ENCODE measurements around the gene LTF.

DNA sequence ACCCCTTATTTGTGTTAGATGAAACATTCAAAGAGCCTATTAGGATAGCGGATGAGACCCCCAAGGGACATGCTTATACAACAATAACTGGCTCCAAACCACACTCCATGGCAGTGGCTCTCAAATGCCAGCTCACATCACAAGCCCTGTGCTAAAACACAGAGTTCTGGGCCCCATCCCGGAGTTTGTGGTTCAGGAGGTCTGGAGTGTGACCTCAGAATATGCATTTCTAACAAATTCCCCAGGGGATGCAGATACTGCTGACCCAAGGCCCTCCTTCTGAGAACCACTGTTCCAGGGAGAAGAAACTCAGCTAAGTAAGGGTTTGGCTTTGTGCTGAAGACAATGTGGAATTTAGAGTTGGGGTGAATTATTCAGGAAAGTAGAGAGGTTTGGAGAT is 54.0 kb downstream of the LTF start:
- no peak for TF ChIP-seq EGR1 (IDR thresholded peaks at IDR 0.05; ENCODE audit: low read depth in 2 of 2)
- TF ChIP-seq, protein P1, sequence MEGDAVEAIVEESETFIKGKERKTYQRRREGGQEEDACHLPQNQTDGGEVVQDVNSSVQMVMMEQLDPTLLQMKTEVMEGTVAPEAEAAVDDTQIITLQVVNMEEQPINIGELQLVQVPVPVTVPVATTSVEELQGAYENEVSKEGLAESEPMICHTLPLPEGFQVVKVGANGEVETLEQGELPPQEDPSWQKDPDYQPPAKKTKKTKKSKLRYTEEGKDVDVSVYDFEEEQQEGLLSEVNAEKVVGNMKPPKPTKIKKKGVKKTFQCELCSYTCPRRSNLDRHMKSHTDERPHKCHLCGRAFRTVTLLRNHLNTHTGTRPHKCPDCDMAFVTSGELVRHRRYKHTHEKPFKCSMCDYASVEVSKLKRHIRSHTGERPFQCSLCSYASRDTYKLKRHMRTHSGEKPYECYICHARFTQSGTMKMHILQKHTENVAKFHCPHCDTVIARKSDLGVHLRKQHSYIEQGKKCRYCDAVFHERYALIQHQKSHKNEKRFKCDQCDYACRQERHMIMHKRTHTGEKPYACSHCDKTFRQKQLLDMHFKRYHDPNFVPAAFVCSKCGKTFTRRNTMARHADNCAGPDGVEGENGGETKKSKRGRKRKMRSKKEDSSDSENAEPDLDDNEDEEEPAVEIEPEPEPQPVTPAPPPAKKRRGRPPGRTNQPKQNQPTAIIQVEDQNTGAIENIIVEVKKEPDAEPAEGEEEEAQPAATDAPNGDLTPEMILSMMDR (IDR thresholded peaks at IDR 0.05; ENCODE audit: low read depth, low read length, missing input control) = no peak
